Bone marrow (tissue), 2 donors: ENCODE measurements around the gene PPTC7.
"Not testable (repeated sequence)": the region's sequence is repeated elsewhere in the genome, so short reads cannot be mapped to it uniquely, and the experiment has no call there.

Experiments used
- DNase-seq, 2 donors: peaks; one replicate each; lab custom pipeline; 2025; lab: John Stamatoyannopoulos, UW

Gene PPTC7

DNA sequence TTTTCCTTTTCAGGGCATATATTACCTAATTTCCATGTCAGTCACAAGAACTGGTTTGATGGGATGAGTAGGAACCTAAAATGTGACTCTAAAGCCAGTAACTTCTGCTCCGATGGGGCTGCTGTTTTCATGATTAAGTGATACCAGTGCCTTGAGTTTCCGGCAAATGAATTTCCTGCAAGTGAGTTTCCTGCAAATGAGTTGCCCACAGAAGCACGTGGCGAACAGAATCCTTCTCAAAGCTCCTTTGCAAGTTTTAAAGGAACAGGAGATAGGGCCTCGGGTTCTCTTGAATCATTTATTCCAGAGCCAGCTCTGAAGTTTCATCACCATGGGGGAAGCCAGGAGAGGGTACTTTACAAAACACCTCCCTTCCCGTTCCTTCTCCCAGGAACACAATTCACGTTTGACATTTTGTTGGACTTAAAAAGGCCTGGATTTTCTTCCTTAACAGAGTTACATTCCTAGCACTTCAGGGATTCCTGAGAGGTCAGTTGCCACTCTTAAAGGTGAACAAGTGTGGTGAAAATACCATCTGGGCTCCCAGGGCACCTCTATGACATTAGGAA, 2.2 kb upstream of the PPTC7 start:
- peak in 1 of 2 donors; percentile 71 for DNase-seq

DNA sequence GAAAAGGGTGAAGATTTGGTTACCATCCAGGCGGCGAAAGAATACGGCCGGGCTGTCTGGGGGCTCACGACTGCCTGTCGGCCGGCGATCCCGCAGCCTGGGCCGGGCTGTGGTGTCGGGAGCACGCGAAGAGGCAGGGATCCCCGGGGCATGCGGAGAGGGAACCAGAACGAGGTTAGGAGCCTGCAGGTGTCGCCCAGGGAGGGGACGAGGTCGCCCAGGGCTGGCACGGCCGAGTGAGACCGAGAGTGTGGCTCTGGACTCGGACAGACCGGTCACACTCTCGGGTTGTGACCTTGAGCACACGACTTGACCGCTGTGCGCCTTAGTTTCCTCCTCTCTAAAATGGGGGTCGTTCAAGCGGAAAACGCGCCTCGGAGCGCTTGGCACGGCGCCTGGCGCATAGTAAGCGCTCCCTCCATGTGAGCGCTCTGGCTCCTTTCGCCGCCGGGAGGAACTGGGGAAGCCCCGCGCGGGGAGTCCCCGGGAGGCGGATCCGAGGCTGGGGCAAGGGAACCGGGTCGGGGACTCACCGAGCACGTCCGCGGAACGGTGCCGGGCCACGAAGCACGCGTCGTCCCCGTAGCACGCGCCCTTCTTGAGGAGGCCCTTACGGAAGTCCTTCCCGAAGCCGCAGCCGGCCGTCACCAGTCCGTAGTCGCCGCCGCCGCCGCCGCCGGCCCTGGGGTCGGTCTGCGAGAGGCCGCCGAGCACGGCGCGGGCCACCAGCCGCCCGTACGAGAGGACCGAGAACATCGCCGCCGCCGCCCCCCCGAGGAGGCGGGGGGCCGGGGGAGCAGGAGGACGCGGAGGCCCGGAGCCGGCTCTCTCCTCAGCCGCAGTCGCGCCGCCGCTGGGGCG, 612 bp downstream of the PPTC7 start:
- DNase-seq = peak in 1 of 2 donors; percentile 51

DNA sequence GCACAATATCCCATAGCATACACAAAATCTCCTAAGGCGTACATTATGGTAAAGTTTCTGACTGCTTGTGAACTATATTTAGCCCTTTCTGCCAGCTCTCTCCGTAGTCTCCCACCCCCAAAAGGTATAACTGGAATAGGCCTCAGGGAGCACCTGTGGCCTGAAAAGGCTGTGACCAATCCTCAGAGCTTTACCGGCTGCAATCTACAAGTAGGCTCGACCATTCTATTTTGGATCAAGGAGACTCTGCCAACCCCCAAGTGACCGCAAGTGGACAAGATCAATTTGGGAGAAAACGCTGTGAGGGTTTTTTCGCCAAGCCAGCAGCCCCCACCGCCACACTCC, 1.2 kb downstream of the PPTC7 start:
- no peak for DNase-seq

DNA sequence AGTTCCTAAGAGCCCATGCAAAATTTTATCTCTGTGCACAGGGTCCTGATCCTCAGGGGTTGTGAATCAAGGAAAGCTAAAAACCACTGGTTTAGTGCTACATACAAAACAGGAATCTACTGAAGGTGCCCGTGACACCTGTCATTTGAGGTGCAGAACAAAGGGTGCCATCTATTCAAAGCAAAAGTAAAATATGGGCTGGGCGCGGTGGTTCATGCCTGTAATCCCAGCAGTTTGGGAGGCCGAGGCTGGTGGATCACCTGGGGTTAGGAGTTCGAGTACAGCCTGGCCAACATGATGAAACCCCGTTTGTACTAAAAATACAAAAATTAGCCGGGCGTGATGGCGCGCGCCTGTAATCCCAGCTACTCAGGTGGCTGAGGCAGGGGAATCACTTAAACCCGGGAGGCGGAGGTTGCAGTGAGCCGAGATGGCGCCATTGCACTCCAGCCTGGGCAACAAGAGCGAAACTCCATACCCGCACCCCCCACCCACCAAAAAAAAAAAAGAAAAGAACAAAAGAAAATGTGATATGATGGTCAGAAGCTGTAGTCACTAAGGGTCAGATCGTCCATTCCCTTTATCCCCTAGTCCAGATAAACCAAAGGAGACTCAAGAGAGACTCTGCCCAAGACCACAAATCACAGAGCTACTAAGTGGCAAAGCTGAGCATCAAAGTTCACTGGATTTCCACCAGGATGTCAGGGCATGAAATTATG, 3.4 kb downstream of the PPTC7 start:
- DNase-seq = no peak

DNA sequence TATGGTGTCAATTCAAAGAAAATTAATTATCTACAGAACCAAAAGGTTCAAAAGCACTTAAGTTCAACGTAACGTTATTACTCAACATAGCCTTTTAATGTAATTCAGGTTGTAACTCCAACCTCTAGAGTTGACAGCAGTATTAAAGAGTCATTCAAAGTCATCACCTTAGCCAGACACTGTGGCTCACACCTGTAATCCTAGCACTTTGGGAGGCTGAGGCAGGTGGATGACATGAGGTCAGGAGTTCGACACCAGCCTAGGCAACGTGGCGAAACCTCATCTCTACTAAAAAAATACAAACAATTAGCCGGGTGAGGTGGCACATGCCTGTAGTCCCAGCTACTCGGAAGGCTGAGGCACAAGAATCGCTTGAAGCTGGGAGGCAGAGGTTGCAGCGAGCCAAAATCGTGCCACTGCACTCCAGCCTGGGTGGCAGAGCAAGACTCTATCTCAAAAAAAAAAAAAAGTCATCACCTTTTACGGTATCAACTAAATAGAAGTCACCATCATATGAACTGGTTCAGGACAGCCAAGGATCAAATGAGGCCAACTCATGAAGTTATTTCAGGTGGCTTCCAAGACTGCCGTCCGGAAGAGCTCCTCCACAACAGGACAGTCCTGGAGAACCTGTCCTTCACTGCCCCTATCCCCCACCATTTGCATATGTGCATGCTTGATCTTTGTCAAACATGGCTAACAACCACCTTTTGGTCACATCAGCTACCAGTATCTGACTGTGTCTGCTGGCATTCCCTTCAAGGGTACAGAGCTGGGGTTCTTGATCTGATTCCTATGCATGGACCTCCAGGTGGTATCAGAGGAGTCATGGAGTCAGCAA, 4.2 kb downstream of the PPTC7 start:
- no peak for DNase-seq

DNA sequence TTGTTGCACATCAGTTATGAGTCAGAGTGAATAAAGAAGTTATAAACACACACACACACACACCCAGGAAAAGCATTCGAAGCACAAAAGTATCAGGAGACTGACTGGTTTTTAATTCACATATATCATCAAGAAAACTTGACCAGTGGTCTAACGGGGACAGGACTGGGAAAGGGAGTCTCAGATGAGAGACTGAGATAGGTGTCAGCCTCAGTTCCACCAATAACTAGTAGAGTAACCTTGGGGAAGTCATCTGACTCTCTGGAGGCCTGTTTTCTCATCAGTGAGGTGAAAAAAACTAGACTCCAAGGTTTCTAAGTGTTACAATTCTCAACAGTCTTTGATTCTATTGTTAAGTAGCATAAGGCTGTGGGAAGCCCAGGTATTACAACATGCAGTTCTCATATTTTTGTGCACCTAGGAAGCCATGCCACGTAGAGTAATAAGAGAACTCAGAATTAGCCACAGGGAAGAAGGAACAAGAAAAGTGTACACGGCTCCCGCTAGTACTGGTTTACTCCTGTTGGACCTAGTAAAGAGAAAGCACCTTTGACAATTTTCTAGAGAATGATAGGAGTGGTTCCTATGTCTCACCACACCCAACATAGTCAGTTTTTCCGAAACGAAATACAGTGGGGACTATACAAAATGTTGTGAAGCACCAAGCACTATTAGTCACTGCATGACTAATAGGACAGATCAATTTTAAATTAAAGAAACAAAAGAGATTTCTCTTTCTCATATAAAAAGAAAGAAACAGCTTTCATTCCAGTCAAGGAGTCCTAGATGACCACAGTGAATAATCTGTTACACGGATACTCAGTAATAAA, 5.0 kb downstream of the PPTC7 start:
- DNase-seq = peak in 1 of 2 donors; percentile 42

DNA sequence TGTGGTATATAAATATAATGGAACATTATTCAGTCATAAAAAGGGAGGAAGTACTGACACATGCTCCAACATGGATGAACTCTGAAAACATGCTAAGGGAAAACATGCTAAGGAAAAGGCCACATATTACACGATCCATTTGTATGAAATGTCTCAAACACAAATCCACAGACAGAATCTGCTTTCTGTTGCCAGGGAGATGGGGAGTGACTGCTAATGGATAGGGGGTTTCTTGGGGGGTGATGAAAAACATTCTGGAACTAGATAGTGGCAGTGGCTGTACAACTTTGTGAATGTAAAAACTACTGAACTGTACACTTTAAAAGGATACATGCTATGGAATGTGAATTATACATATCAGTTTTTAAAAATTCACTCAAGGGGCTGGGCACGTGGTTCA, 6.6 kb downstream of the PPTC7 start:
- no peak for DNase-seq

DNA sequence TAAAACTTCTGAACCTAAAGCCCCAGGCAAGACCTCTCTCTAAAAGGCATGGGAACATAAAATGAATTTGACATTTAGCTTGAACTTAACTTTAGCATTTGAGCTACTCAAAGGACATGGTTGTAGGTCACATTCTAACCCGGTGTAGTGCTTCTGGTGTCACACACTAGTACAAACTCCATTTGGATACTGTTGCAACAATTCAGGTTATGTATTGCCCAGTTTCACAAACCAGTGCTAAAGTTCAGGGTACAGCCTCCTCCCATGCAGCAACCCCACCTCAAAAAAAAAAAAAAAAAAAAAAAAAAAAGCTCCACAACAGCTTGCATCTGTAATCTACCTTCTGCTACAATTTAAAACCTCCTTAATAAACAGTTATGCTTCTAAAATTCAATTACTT, 7.8 kb downstream of the PPTC7 start:
- DNase-seq = no peak

DNA sequence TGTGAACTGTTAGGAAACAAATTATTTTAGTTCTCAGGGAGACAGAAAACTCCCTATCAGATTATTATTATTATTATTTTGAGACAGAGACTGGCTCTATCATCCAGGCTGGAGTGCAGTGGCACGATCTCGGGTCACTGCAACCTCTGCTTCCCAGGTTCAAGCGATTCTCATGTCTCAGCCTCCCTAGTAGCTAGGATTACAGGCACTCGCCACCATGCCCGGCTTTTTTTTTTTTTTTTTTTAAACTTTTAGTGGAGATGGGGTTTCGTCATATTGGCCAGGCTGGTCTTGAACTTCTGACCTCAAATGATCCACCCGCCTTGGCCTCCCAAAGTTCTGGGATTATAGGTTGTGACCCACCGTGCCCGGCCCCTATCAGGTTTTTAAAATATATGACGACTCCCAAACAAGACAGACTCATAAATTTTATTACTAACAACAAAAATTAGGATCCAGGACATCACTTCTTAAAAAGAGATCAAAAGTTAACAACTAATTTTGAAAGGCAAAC, 8.3 kb downstream of the PPTC7 start:
- DNase-seq = not testable (repeated sequence)

DNA sequence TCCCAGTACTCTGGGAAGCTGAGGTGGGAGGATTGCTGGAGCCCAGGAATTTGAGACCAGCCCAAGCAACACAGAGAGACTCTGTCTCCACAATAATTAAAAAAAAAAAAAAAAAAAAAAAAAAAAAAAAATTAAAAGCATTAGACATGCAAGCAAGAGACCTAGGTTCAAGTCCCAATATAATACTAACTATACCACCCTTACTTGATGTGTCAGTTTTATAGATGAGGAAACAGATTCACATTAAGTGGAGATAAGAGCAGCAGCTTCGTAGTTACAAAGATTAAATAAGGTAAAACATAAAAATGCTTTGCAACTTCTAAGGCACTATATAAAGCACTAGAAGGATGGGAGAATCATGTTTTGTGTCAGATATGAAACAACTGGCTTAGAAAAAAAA, 9.1 kb downstream of the PPTC7 start:
- DNase-seq = no peak

DNA sequence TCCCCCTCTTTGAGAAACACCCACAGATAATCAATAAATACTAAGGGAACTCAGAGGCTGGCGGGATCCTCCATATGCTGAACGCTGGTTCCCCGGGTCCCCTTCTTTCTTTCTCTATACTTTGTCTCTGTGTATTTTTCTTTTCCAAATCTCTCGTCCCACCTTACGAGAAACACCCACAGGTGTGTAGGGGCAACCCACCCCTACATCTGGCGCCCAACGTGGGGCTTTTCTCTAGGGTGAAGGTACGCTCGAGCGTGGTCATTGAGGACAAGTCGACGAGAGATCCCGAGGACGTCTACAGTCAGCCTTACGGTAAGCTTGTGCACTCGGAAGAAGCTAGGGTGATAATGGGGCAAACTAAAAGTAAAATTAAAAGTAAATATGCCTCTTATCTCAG, 12.3 kb downstream of the PPTC7 start:
- not testable (repeated sequence) for DNase-seq

DNA sequence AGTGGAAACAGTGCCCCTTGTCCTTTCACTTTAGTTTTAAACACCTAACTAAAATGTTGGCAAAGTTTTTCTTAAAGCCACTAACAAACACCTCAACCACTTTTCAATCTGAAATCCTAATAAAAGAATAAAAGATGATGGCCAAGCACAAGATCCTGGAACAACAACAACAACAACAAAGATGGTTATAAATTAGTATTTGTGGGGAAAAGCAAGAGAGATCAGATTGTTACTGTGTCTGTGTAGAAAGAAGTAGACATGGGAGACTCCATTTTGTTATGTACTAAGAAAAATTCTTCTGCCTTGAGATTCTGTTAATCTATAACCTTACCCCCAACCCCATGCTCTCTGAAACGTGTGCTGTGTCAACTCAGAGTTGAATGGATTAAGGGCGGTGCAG, 13.3 kb downstream of the PPTC7 start:
- DNase-seq = not testable (repeated sequence)

DNA sequence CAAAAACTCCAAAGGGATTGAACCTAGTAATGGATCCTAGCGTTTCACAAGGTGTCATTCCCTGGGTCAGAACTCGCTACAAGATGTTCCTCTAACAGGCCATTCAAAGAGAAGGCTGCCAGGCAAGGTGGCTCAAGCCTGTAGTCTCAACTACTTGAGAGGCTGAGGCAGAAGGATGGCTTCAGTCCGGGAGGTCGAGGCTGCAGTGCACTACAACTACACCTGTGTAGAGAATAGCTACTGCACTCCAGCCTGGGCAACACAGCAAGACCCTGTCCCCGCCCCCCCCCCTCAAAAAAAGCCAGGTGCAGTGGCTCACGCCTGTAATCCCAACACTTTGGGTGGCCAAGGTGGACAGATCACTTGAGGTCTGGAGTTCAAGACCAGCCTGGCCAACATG, 14.4 kb downstream of the PPTC7 start:
- DNase-seq = no peak

DNA sequence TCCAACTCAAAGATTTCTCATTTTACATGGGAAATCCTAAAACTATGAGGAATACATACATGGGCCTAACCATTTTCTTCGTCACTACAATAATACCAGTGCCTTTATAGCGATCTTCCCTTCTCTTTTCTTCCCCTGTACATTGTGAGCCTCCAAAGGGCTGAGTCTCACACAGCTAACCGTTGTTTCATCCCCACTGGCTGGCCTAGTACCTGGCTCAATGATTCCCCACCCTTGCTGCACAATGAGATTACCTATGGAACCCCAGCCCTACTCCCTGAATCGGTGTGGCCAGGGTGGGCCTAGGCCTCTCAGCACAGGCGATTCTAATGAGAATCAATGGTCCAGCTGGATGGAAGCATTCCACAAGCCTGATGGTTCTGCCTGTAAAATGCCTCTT, 16.1 kb downstream of the PPTC7 start:
- DNase-seq = no peak

DNA sequence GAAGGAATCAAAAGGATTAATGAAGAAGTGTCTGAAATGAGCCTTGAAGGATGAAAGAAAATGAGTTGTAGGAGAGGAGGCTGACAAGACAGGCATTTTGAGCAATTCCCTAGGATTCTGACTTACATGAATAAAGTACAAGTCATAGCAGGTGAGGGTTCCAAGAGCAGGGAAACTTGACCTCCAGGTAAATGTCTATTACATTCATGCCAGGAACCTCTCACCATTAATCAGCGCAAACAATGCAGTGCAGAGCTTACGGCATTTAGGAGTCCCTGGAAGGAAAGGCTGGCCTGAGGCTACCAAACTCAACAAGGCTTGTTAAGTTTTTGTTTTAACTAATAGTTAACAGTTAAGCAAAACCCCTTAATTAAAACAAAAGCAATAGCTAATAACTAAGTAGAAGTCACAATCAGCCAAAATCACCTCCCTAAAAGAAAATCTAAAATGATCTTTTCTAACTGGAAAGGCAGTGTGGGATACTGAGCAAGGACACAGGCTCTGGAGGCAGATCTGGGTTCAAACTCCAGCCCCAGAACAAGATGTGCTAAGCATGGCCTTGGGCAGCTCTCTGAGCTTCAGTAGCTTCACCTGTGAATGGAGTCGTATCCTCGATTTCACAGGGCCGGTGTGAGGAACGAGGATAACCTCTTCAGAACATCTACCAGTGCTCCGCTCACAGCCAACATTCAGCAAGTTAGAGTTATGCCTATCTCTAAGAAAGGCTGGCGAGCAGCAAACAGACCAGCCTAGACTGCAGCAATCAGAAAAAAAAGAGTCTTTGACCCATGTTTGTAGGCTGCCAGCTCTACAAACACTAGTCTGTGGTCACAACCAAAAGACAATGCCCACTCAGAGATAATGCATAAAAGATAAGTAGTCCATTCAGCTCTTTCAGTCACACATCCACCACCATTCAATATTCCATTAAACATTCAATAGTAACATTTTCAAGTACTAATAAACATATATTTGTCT, 16.9 kb downstream of the PPTC7 start:
- DNase-seq = no peak

DNA sequence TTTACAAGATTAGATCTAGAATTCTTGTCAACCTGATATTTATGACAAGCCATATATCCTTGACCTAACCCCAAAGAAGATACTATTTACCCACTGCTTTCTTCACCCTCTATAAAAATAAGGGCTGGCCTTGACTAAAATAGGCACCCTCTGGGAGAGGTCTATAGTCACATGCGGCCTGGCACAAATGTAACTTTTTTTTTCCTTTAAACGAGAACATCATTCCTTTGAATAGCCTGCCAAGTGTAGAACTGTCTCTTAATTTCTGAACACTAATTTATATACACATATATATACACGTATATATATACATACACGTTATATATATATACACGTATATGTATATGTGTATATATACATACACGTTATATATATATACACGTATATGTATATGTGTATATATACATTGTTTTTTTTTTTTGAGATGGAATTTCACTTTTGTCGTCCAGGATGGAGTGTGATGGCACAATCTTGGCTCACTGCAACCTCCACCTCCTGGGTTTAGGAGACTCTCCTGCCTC, 18.6 kb downstream of the PPTC7 start:
- DNase-seq = no peak

DNA sequence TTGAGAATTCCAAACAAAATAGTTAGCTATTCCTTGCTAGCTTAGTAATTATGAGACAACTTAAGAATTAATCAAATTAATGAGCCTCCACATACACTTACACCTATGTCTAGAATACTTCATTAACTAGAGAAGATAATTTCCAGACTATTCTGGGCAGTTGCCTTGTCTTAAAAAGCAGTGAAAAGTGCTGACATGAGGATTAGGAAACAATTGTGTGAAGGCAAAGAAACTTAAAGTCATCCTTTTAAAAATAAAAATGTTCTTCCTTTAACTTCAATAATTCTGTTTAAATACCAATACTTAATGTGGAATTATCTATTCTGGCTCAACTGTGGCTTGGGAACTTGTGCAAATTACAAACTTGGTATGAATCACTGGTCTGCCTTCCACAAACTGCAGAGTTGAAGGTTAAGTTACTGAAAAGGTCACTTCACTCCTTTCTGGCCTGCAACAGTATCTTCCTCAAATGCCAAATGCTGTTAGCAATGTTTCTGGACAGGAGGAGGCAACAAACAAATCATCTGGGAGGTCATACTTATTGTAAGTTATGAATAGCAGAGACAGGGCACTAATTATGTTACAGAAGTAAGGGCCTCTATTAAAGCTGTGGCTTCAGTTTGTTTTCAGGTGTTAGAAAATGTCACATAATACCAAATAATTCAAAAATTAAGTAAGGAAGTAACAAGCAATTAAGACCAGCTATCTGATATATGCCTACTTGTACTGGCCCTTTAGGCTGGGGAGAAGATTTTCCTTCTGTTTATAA, 19.2 kb downstream of the PPTC7 start:
- no peak for DNase-seq

DNA sequence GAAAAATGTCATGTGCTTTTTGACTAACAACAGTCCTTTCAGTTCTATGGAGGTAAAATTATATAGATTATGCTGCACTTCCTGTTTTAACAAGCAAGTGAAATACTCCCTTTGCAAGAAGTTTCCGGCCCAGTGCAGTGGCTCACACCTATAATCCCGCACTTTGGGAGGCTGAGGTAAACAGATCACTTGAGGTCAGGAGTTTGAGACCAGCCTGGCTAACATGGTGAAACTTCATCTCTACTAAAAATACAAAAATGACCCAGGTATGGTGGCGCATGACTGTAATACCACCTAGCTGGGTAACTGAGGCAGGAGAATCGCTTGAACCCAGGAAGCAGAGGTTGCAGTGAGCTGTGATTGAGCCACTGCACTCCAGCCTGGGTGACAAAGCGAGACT, 20.7 kb downstream of the PPTC7 start:
- DNase-seq = peak in 1 of 2 donors; percentile 28
